Measurements from ENCODE around the gene E4F1.

The E4F1 gene

GRCh38 chr16:2223221-2223941 is at the start of gene E4F1:
Gene E4F1, plus strand, starts transcription at chr16:2223591. Its CDS starts 23 bp downstream, at chr16:2223614.
- no peaks in the 10 kb centered on the region for H3K9me3 Mint-ChIP-seq
- peak within 1 kb of the TSS; percentile 85 for H3K4me3 Mint-ChIP-seq
- H3K36me3 Mint-ChIP-seq (ENCODE audit: low read depth): peaks cover 4% of the 10 kb centered on the region
- H3K4me1 Mint-ChIP-seq (ENCODE audit: low read depth): peaks cover 18% of the 10 kb centered on the region
- no peaks in the 10 kb centered on the region for H3K27me3 Mint-ChIP-seq
- peak within 1 kb of the TSS; percentile 71 for H3K27ac Mint-ChIP-seq

GRCh38 chr16:2173916-2174315 is 49.5 kb upstream of the E4F1 start:
- no peaks in the 10 kb centered on the region for H3K27me3 Mint-ChIP-seq
- peaks cover 16% of the 10 kb centered on the region for H3K36me3 Mint-ChIP-seq (ENCODE audit: low read depth)
- H3K9me3 Mint-ChIP-seq: no peaks in the 10 kb centered on the region
- no peak overlapping the region for H3K27ac Mint-ChIP-seq
- no peak overlapping the region for H3K4me3 Mint-ChIP-seq
- H3K4me1 Mint-ChIP-seq (ENCODE audit: low read depth): no peaks in the 10 kb centered on the region

GRCh38 chr16:2174396-2175131 is 48.8 kb upstream of the E4F1 start:
- no peaks in the 10 kb centered on the region for H3K4me1 Mint-ChIP-seq (ENCODE audit: low read depth)
- H3K9me3 Mint-ChIP-seq: no peaks in the 10 kb centered on the region
- H3K36me3 Mint-ChIP-seq (ENCODE audit: low read depth): peaks cover 16% of the 10 kb centered on the region
- no peaks in the 10 kb centered on the region for H3K27me3 Mint-ChIP-seq
- no peak overlapping the region for H3K4me3 Mint-ChIP-seq
- H3K27ac Mint-ChIP-seq: no peak overlapping the region

- Mint-ChIP-seq H3K36me3 (ENCODE audit: low read depth) (peaks cover 16% of the 10 kb centered on the region), H3K4me1 (ENCODE audit: low read depth) (no peaks in the 10 kb centered on the region), H3K27ac (no peak overlapping the region), H3K9me3 (no peaks in the 10 kb centered on the region), H3K27me3 (no peaks in the 10 kb centered on the region), H3K4me3 (no peak overlapping the region)
Measured at GRCh38 chr16:2175454-2175853, 47.9 kb upstream of the E4F1 start.

GRCh38 chr16:2176047-2176446 is 47.3 kb upstream of the E4F1 start:
- no peak overlapping the region for H3K27ac Mint-ChIP-seq
- H3K9me3 Mint-ChIP-seq: no peaks in the 10 kb centered on the region
- peaks cover 16% of the 10 kb centered on the region for H3K36me3 Mint-ChIP-seq (ENCODE audit: low read depth)
- no peak overlapping the region for H3K4me3 Mint-ChIP-seq
- no peaks in the 10 kb centered on the region for H3K27me3 Mint-ChIP-seq
- H3K4me1 Mint-ChIP-seq (ENCODE audit: low read depth): no peaks in the 10 kb centered on the region

- Mint-ChIP-seq H3K27ac (no peak overlapping the region), H3K36me3 (ENCODE audit: low read depth) (peaks cover 16% of the 10 kb centered on the region), H3K4me1 (ENCODE audit: low read depth) (no peaks in the 10 kb centered on the region), H3K4me3 (no peak overlapping the region), H3K9me3 (no peaks in the 10 kb centered on the region), H3K27me3 (no peaks in the 10 kb centered on the region)
Measured at GRCh38 chr16:2177101-2177500, 46.3 kb upstream of the E4F1 start.

GRCh38 chr16:2177561-2177960 is 45.8 kb upstream of the E4F1 start:
- H3K4me3 Mint-ChIP-seq: no peak overlapping the region
- no peaks in the 10 kb centered on the region for H3K4me1 Mint-ChIP-seq (ENCODE audit: low read depth)
- H3K27me3 Mint-ChIP-seq: no peaks in the 10 kb centered on the region
- peaks cover 16% of the 10 kb centered on the region for H3K36me3 Mint-ChIP-seq (ENCODE audit: low read depth)
- H3K27ac Mint-ChIP-seq: no peak overlapping the region
- no peaks in the 10 kb centered on the region for H3K9me3 Mint-ChIP-seq

- H3K27ac Mint-ChIP-seq: no peak overlapping the region
- no peaks in the 10 kb centered on the region for H3K4me1 Mint-ChIP-seq (ENCODE audit: low read depth)
- H3K4me3 Mint-ChIP-seq: no peak overlapping the region
- H3K9me3 Mint-ChIP-seq: no peaks in the 10 kb centered on the region
- peaks cover 16% of the 10 kb centered on the region for H3K36me3 Mint-ChIP-seq (ENCODE audit: low read depth)
- H3K27me3 Mint-ChIP-seq: no peaks in the 10 kb centered on the region
Measured at GRCh38 chr16:2178321-2179106, 44.9 kb upstream of the E4F1 start.

GRCh38 chr16:2179107-2179501 is 44.3 kb upstream of the E4F1 start:
- Mint-ChIP-seq H3K4me3 (no peak overlapping the region), H3K36me3 (ENCODE audit: low read depth) (peaks cover 13% of the 10 kb centered on the region), H3K27ac (no peak overlapping the region), H3K4me1 (ENCODE audit: low read depth) (no peaks in the 10 kb centered on the region), H3K27me3 (no peaks in the 10 kb centered on the region), H3K9me3 (no peaks in the 10 kb centered on the region)

- Mint-ChIP-seq H3K27ac (no peak overlapping the region), H3K36me3 (ENCODE audit: low read depth) (peaks cover 10% of the 10 kb centered on the region), H3K9me3 (no peaks in the 10 kb centered on the region), H3K27me3 (no peaks in the 10 kb centered on the region), H3K4me1 (ENCODE audit: low read depth) (no peaks in the 10 kb centered on the region), H3K4me3 (no peak overlapping the region)
Measured at GRCh38 chr16:2179576-2179975, 43.8 kb upstream of the E4F1 start.

GRCh38 chr16:2180461-2180860 is 42.9 kb upstream of the E4F1 start:
- H3K27me3 Mint-ChIP-seq: no peaks in the 10 kb centered on the region
- no peaks in the 10 kb centered on the region for H3K4me1 Mint-ChIP-seq (ENCODE audit: low read depth)
- no peaks in the 10 kb centered on the region for H3K9me3 Mint-ChIP-seq
- peaks cover 6% of the 10 kb centered on the region for H3K36me3 Mint-ChIP-seq (ENCODE audit: low read depth)
- H3K27ac Mint-ChIP-seq: no peak overlapping the region
- H3K4me3 Mint-ChIP-seq: no peak overlapping the region

GRCh38 chr16:2180962-2181923 is 42.1 kb upstream of the E4F1 start:
- Mint-ChIP-seq H3K4me3 (no peak overlapping the region), H3K36me3 (ENCODE audit: low read depth) (peaks cover under 1% of the 10 kb centered on the region), H3K9me3 (no peaks in the 10 kb centered on the region), H3K27me3 (no peaks in the 10 kb centered on the region), H3K4me1 (ENCODE audit: low read depth) (no peaks in the 10 kb centered on the region), H3K27ac (no peak overlapping the region)

GRCh38 chr16:2181952-2182351 is 41.4 kb upstream of the E4F1 start:
- Mint-ChIP-seq H3K27ac (no peak overlapping the region), H3K36me3 (ENCODE audit: low read depth) (no peaks in the 10 kb centered on the region), H3K9me3 (no peaks in the 10 kb centered on the region), H3K27me3 (no peaks in the 10 kb centered on the region), H3K4me1 (ENCODE audit: low read depth) (no peaks in the 10 kb centered on the region), H3K4me3 (no peak overlapping the region)

GRCh38 chr16:2183671-2184070 is 39.7 kb upstream of the E4F1 start:
- Mint-ChIP-seq H3K27me3 (no peaks in the 10 kb centered on the region), H3K4me3 (no peak overlapping the region), H3K9me3 (no peaks in the 10 kb centered on the region), H3K4me1 (ENCODE audit: low read depth) (no peaks in the 10 kb centered on the region), H3K36me3 (ENCODE audit: low read depth) (no peaks in the 10 kb centered on the region), H3K27ac (no peak overlapping the region)

All from stimulated activated naive CD8-positive, alpha-beta T cell treated with anti-CD3 and anti-CD28 coated beads, Interleukin-15, Interleukin-2, amounts not matched to agents 100 ng/mL and 50 ng/mL, for 24 hours (primary cell).